Tibial nerve (tissue), 3 donors: Measurements from ENCODE around the gene GSG1L.

Source experiments
- POLR2A ChIP-seq, 2 donors: fragments of 450-650 bp; IDR thresholded peaks; one replicate each; pipeline ENCODE4 v1.6.1; 2017; ENCODE audit warnings: antibody characterized with exemption in 2 of 2, mild to moderate bottlenecking in 2 of 2, moderate library complexity in 2 of 2
- TF ChIP-seq, protein P1 (sequence below), 5 experiments: fragments of 200-600 bp in 3 of 5; fragments of 450-650 bp in 2 of 5; sonication (generic) in 3 of 5; IDR thresholded peaks; one replicate each; pipeline ENCODE4 v1.5.1; 2016 to 2019; ENCODE audit warnings: antibody characterized with exemption in 5 of 5, mild to moderate bottlenecking in 3 of 5, moderate library complexity in 2 of 5

DNA sequence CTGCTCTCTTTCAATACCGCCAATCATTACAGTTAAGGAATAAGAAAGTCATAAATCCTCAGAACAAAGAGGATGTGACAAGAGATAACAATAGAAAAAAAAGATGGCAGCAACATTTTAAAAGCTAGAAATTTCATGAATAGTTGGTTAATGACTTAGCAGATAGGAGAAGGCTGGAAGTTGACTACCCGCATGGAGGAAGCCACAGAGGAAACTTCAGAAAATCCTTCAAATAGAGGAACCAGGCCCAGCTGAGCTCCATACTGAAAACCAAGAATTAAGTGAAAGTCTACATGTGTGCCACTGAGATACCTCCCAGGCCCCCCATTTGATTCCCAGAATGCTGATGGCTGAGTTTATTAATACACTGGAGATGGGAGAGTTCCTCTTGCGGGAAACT is 109.3 kb downstream of the GSG1L start:
- TF ChIP-seq, protein P1, sequence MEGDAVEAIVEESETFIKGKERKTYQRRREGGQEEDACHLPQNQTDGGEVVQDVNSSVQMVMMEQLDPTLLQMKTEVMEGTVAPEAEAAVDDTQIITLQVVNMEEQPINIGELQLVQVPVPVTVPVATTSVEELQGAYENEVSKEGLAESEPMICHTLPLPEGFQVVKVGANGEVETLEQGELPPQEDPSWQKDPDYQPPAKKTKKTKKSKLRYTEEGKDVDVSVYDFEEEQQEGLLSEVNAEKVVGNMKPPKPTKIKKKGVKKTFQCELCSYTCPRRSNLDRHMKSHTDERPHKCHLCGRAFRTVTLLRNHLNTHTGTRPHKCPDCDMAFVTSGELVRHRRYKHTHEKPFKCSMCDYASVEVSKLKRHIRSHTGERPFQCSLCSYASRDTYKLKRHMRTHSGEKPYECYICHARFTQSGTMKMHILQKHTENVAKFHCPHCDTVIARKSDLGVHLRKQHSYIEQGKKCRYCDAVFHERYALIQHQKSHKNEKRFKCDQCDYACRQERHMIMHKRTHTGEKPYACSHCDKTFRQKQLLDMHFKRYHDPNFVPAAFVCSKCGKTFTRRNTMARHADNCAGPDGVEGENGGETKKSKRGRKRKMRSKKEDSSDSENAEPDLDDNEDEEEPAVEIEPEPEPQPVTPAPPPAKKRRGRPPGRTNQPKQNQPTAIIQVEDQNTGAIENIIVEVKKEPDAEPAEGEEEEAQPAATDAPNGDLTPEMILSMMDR (IDR thresholded peaks at IDR 0.05) = no peak
- no peak for TF ChIP-seq POLR2A (IDR thresholded peaks at IDR 0.05)
